ENCODE measurements around the gene IGLL5.

DNA sequence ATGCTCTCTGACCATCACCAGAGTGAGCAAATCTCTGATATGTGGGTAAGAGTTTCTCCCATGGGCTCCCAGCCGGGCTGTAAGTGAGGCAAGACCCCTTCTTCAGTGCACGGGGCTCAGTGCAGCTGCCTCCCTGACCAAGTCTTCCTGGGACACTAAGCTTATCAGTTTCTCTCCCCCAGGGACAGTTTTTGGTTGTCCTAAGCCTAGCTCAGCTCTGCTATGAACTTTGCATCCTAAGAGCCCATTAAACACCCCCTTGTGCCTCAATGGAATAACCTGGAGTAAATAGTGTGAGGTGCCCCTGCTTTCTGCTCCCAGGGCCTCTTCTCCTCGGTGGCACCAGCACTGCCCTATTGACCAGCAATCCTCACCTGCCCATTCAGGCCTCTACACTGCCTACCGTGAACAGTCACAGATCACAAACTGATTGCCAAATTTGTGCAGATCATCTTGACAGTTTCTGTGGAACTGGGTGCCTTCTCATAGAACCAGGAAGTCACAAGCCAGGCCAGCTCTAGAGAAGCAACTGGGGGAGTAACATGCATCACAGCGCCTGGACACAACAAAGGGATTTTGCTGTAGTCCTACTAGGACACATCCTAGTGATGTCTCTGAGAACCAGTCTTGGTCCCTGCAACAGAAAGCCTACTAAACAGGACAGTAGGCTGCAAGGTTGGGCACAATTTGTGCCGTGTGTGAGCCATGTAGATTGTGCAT lies 19.5 kb upstream of the IGLL5 start:
- TF ChIP-seq, protein P1, sequence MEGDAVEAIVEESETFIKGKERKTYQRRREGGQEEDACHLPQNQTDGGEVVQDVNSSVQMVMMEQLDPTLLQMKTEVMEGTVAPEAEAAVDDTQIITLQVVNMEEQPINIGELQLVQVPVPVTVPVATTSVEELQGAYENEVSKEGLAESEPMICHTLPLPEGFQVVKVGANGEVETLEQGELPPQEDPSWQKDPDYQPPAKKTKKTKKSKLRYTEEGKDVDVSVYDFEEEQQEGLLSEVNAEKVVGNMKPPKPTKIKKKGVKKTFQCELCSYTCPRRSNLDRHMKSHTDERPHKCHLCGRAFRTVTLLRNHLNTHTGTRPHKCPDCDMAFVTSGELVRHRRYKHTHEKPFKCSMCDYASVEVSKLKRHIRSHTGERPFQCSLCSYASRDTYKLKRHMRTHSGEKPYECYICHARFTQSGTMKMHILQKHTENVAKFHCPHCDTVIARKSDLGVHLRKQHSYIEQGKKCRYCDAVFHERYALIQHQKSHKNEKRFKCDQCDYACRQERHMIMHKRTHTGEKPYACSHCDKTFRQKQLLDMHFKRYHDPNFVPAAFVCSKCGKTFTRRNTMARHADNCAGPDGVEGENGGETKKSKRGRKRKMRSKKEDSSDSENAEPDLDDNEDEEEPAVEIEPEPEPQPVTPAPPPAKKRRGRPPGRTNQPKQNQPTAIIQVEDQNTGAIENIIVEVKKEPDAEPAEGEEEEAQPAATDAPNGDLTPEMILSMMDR (conservative IDR thresholded peaks at IDR 0.05; ENCODE audit: low read length), result no peak
- TF ChIP-seq EZH2phosphoT487 (IDR thresholded peaks at IDR 0.05; ENCODE audit: borderline replicate concordance), result no peak
